H9 (cell line): ENCODE data around the gene GPC4. TPM values are rescaled to one million over a fixed set of nuclear protein-coding genes. Genes with fewer than 3 reads are reported as not detected.

Source experiments
- DNase-seq: peaks from one replicate; pipeline ENCODE4 v3.0.0-alpha.2; 2017
- H2AFZ ChIP-seq: one replicate; pipeline ENCODE4 v1.6.1; 2013; ENCODE audit warnings: mild to moderate bottlenecking, low read length, control low read depth, moderate library complexity
- H2AK5ac ChIP-seq: 2 replicates; pipeline ENCODE4 v1.6.1; 2013; ENCODE audit warnings: low read length, control low read depth, mixed read lengths; ENCODE audit not compliant: insufficient read length
- H2BK120ac ChIP-seq: one replicate; pipeline ENCODE4 v1.6.1; 2013; ENCODE audit warnings: low read depth, mild to moderate bottlenecking, low read length, control low read depth, inconsistent platforms; ENCODE audit not compliant: poor library complexity, severe bottlenecking
- H2BK12ac ChIP-seq: 2 replicates; pipeline ENCODE4 v1.6.1; 2013; ENCODE audit warnings: low read length, control low read depth, mixed read lengths, low read depth; ENCODE audit not compliant: insufficient read length
- H2BK15ac ChIP-seq: 2 replicates; pipeline ENCODE4 v1.6.1; 2013; ENCODE audit warnings: low read depth, low read length, control low read depth
- H2BK20ac ChIP-seq: one replicate; pipeline ENCODE4 v1.6.1; 2013; ENCODE audit warnings: low read depth, mild to moderate bottlenecking, low read length, control low read depth, inconsistent platforms; ENCODE audit not compliant: poor library complexity, severe bottlenecking
- H2BK5ac ChIP-seq: 2 replicates; pipeline ENCODE4 v1.6.1; 2013; ENCODE audit warnings: low read length, control low read depth, mixed read lengths; ENCODE audit not compliant: insufficient read length
- H3K14ac ChIP-seq: 2 replicates; pipeline ENCODE4 v1.6.1; 2013; ENCODE audit warnings: low read length, control low read depth; ENCODE audit not compliant: insufficient read depth
- H3K18ac ChIP-seq: 2 replicates; pipeline ENCODE4 v1.6.1; 2013; ENCODE audit warnings: low read depth, mild to moderate bottlenecking, mixed read lengths, low read length, control low read depth; ENCODE audit not compliant: insufficient read length
- H3K23ac ChIP-seq: 2 replicates; pipeline ENCODE4 v1.6.1; 2013; ENCODE audit warnings: low read length, control low read depth, mixed read lengths, low read depth; ENCODE audit not compliant: insufficient read length
- H3K23me2 ChIP-seq: 2 replicates; pipeline ENCODE4 v1.6.1; 2013; ENCODE audit warnings: low read depth, mild to moderate bottlenecking, mixed read lengths, low read length, control low read depth; ENCODE audit not compliant: insufficient read length, poor library complexity, severe bottlenecking
- H3K27ac ChIP-seq: 2 replicates; pipeline ENCODE4 v1.5.1; 2013; ENCODE audit warnings: low read length, control low read depth, mixed read lengths, low read depth; ENCODE audit not compliant: insufficient read length
- H3K27me3 ChIP-seq: 2 replicates; pipeline ENCODE4 v1.6.1; 2013; ENCODE audit warnings: low read length, control low read depth, inconsistent platforms; ENCODE audit not compliant: insufficient read depth
- H3K4ac ChIP-seq: 2 replicates; pipeline ENCODE4 v1.6.1; 2013; ENCODE audit warnings: low read depth, mild to moderate bottlenecking, control low read depth, inconsistent platforms, low read length, moderate library complexity
- H3K4me1 ChIP-seq: 2 replicates; pipeline ENCODE4 v1.6.1; 2013; ENCODE audit warnings: low read length, control low read depth, inconsistent platforms; ENCODE audit not compliant: insufficient read depth
- H3K4me2 ChIP-seq: 2 replicates; pipeline ENCODE4 v1.6.1; 2013; ENCODE audit warnings: low read length, control low read depth, mixed read lengths; ENCODE audit not compliant: insufficient read length, insufficient read depth
- H3K56ac ChIP-seq: 2 replicates; pipeline ENCODE4 v1.6.1; 2013; ENCODE audit warnings: low read depth, mild to moderate bottlenecking, mixed read lengths, low read length, control low read depth; ENCODE audit not compliant: insufficient read length
- H3K79me1 ChIP-seq: 2 replicates; pipeline ENCODE4 v1.6.1; 2013; ENCODE audit warnings: low read depth, mild to moderate bottlenecking, moderate library complexity, low read length, control low read depth, inconsistent platforms; ENCODE audit not compliant: insufficient read depth, poor library complexity, severe bottlenecking
- H3K79me2 ChIP-seq: 2 replicates; pipeline ENCODE4 v1.6.1; 2013; ENCODE audit warnings: low read length, control low read depth, inconsistent platforms; ENCODE audit not compliant: insufficient read depth
- H3K9ac ChIP-seq: 2 replicates; pipeline ENCODE4 v1.6.1; 2013; ENCODE audit warnings: low read length, control low read depth, mixed read lengths; ENCODE audit not compliant: insufficient read length; ENCODE audit errors: extremely low read depth
- H3K9me3 ChIP-seq: one replicate; pipeline ENCODE4 v1.6.1; 2013; ENCODE audit warnings: low read depth, low read length, inconsistent platforms; ENCODE audit not compliant: control insufficient read depth
- H3T11ph ChIP-seq: one replicate; pipeline ENCODE4 v1.6.1; 2013; ENCODE audit warnings: mild to moderate bottlenecking, low read length, control low read depth, inconsistent platforms
- H4K20me1 ChIP-seq: one replicate; pipeline ENCODE4 v1.6.1; 2013; ENCODE audit not compliant: control insufficient read depth, insufficient read length, insufficient read depth
- H4K5ac ChIP-seq: 2 replicates; pipeline ENCODE4 v1.6.1; 2013; ENCODE audit warnings: low read depth, mild to moderate bottlenecking, mixed read lengths, low read length, control low read depth; ENCODE audit not compliant: insufficient read length
- H4K8ac ChIP-seq: replicated peaks from 2 replicates; pipeline ENCODE4 v1.6.1; 2013; ENCODE audit warnings: low read length, control low read depth, mixed read lengths, low read depth; ENCODE audit not compliant: insufficient read length
- H4K91ac ChIP-seq: 2 replicates; pipeline ENCODE4 v1.6.1; 2013; ENCODE audit warnings: low read depth, mild to moderate bottlenecking, moderate library complexity, mixed read lengths, low read length, control low read depth; ENCODE audit not compliant: insufficient read length
- H3K27ac Mint-ChIP-seq, 3 experiments: 2 replicates in 2 of 3; 3 replicates in 1 of 3; pipeline ENCODE4 v1.8.0; 2020 to 2021; ENCODE audit warnings: mixed read lengths in 3 of 3, mild to moderate bottlenecking in 1 of 3, moderate library complexity in 1 of 3
- H3K27me3 Mint-ChIP-seq: 2 replicates; pipeline ENCODE4 v1.8.0; 2021; ENCODE audit warnings: low read depth, mild to moderate bottlenecking, moderate library complexity, mixed read lengths
- H3K36me3 Mint-ChIP-seq, 3 experiments: 2 replicates in 2 of 3; 3 replicates in 1 of 3; pipeline ENCODE4 v1.8.0; 2020 to 2021; ENCODE audit warnings: low read depth in 3 of 3, mixed read lengths in 3 of 3; ENCODE audit not compliant: insufficient read depth in 1 of 3
- H3K4me1 Mint-ChIP-seq, 2 experiments: 2 replicates each; pipeline ENCODE4 v1.8.0; 2020; ENCODE audit warnings: mixed read lengths in 2 of 2
- H3K4me3 Mint-ChIP-seq, 2 experiments: 2 replicates in 1 of 2; 3 replicates in 1 of 2; pipeline ENCODE4 v1.8.0; 2020 to 2021; ENCODE audit warnings: mild to moderate bottlenecking in 2 of 2, mixed read lengths in 2 of 2, moderate library complexity in 1 of 2
- H3K9me3 Mint-ChIP-seq, 2 experiments: 2 replicates in 1 of 2; 3 replicates in 1 of 2; pipeline ENCODE4 v1.8.0; 2020; ENCODE audit warnings: mild to moderate bottlenecking in 2 of 2, mixed read lengths in 2 of 2, moderate library complexity in 1 of 2
- WGBS: extraction: QIAGEN DNeasy Blood & Tissue Kit; methylation state at CpG from one replicate; pipeline ENCODE4 v1.1.7; 2013; ENCODE audit warnings: missing lambda C conversion rate, low lambda C conversion rate, mixed read lengths; ENCODE audit not compliant: insufficient read length; ENCODE audit errors: extremely low coverage; 5-methylcytosine and 5-hydroxymethylcytosine counted together
- total RNA-seq: library from RNA; stranded (reverse); gene quantifications from 2 replicates; pipeline ENCODE4 v1.2.1, GENCODE V29; 2021
- TF ChIP-seq, protein P1 (sequence below): fragments of 200-600 bp; sonication (generic); conservative IDR thresholded peaks from 3 replicates; pipeline ENCODE4 v1.8.0; 2021; ENCODE audit warnings: antibody characterized with exemption, mild to moderate bottlenecking

Gene GPC4
- total RNA-seq, 1 experiment from 2014 or later, result 416 TPM

DNA sequence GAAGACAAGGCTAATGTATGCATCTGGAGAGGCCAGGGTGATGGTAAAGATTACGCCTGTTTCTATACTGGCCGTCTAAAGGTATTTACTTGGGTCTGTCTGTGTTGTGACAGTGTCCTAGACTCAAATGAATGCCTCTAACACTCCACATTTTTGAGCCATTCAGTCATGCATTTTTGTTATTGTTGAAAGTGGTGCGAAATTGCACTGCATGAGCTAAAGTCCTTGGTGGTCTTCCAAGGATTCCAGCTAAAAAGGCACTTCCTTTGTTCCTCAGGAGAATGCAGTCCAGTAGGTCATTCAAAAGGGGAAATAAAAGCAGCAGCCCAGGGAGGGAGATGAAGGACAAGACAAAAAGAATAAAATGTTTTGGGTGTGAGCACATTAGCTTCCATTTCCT, 3.0 kb downstream of the GPC4 start:
- Histone ChIP-seq H3T11ph (no peak overlapping the region), H2AFZ (no peak overlapping the region), H3K27ac (no peak overlapping the region), H3K14ac (no peak overlapping the region), H3K79me2 (peaks cover 72% of the 10 kb centered on the region), H3K56ac (no peak overlapping the region), H3K4ac (no peak overlapping the region), H2BK20ac (no peak overlapping the region), H2BK15ac (no peak overlapping the region), H3K27me3 (no peaks in the 10 kb centered on the region), H4K8ac (no peak overlapping the region), H2AK5ac (no peak overlapping the region), H4K5ac (no peak overlapping the region), H3K18ac (no peak overlapping the region), H3K23ac (no peak overlapping the region), H3K4me2 (peak overlapping the region; percentile 99), H3K4me1 (peaks cover 21% of the 10 kb centered on the region; the same call in 1 of the 2 replicates), H3K9ac (peak overlapping the region; percentile 31), H4K20me1 (peaks cover 2% of the 10 kb centered on the region), H2BK120ac (no peak overlapping the region), H2BK12ac (no peak overlapping the region), H2BK5ac (no peak overlapping the region), H3K23me2 (peaks cover 29% of the 10 kb centered on the region), H4K91ac (no peak overlapping the region), H3K79me1 (no peaks in the 10 kb centered on the region), H3K9me3 (no peaks in the 10 kb centered on the region)
- TF ChIP-seq, protein P1, sequence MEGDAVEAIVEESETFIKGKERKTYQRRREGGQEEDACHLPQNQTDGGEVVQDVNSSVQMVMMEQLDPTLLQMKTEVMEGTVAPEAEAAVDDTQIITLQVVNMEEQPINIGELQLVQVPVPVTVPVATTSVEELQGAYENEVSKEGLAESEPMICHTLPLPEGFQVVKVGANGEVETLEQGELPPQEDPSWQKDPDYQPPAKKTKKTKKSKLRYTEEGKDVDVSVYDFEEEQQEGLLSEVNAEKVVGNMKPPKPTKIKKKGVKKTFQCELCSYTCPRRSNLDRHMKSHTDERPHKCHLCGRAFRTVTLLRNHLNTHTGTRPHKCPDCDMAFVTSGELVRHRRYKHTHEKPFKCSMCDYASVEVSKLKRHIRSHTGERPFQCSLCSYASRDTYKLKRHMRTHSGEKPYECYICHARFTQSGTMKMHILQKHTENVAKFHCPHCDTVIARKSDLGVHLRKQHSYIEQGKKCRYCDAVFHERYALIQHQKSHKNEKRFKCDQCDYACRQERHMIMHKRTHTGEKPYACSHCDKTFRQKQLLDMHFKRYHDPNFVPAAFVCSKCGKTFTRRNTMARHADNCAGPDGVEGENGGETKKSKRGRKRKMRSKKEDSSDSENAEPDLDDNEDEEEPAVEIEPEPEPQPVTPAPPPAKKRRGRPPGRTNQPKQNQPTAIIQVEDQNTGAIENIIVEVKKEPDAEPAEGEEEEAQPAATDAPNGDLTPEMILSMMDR, result no peak
- DNase-seq, result no peak
- Mint-ChIP-seq H3K36me3 (peaks cover 50 to 66% (median 62%) of the 10 kb centered on the region in 3 experiments), H3K27me3 (peaks cover 2% of the 10 kb centered on the region; the same call in 1 of the 2 replicates), H3K4me3 (peak overlapping the region; percentile 87 to 98), H3K9me3 (peaks cover 0 to 3% of the 10 kb centered on the region in 2 experiments; a peak in 3 of 5 replicates), H3K27ac (0 out of 7 replicates have a peak overlapping the region, but pooled peaks of 1 of the 3 experiments have one; percentile 23), H3K4me1 (peaks cover 57 to 61% of the 10 kb centered on the region in 2 experiments)
- no CpG with 5 or more reads among the region's 3 CpGs for WGBS
